Lower leg skin (tissue), 3 donors: ENCODE results near the gene CCDC127.

Source experiments
- CTCF ChIP-seq, 3 donors: fragments of 450-650 bp; IDR thresholded peaks; one replicate each; pipeline ENCODE4 v1.5.1; 2016; ENCODE audit warnings: antibody characterized with exemption in 3 of 3, mild to moderate bottlenecking in 3 of 3, moderate library complexity in 2 of 3
- POLR2A ChIP-seq, 2 donors: fragments of 450-650 bp; IDR thresholded peaks; one replicate each; pipeline ENCODE4 v1.6.1; 2016 to 2017; ENCODE audit warnings: antibody characterized with exemption in 2 of 2, mild to moderate bottlenecking in 1 of 2, moderate library complexity in 1 of 2

GRCh38 chr5:223791-224190 is 5.8 kb upstream of the CCDC127 start:
- TF ChIP-seq CTCF (IDR thresholded peaks at IDR 0.05) (no peak), POLR2A (IDR thresholded peaks at IDR 0.05) (no peak)
